Iris pigment epithelial cell (primary cell): ENCODE results near the gene RASGRP4.
"Not testable (repeated sequence)": the region's sequence is repeated elsewhere in the genome, so short reads cannot be mapped to it uniquely, and the experiment has no call there.

ENCODE experiments used
- DNase-seq: peaks from one replicate; pipeline ENCODE4 v3.0.0-alpha.2; 2011; ENCODE audit warnings: low read depth

RASGRP4 gene

GRCh38 chr19:38425810-38426466, at the start of gene RASGRP4:
Gene RASGRP4, minus strand, starts transcription at chr19:38426219. Its CDS starts 128 bp downstream, at chr19:38426091.
- no peak for DNase-seq

- no peak for DNase-seq
These were observed 49.2 kb upstream of the RASGRP4 start for GRCh38 chr19:38475176-38475575.

- DNase-seq, result no peak
These were observed 47.2 kb upstream of the RASGRP4 start for GRCh38 chr19:38473201-38473600.

GRCh38 chr19:38472725-38473124, 46.7 kb upstream of the RASGRP4 start:
- DNase-seq, result not testable (repeated sequence)

- no peak for DNase-seq
These were observed 44.9 kb upstream of the RASGRP4 start for GRCh38 chr19:38470788-38471480.

- DNase-seq, result no peak
These were observed 43.1 kb upstream of the RASGRP4 start for GRCh38 chr19:38469151-38469550.

GRCh38 chr19:38467541-38468525, 41.8 kb upstream of the RASGRP4 start:
- no peak for DNase-seq

- DNase-seq, result no peak
These were observed 40.0 kb upstream of the RASGRP4 start for GRCh38 chr19:38466050-38466449.

GRCh38 chr19:38464421-38465082, 38.5 kb upstream of the RASGRP4 start:
- no peak for DNase-seq

GRCh38 chr19:38463365-38463764, 37.3 kb upstream of the RASGRP4 start:
- no peak for DNase-seq

GRCh38 chr19:38458991-38459390, 33.0 kb upstream of the RASGRP4 start:
- no peak for DNase-seq

- no peak for DNase-seq
These were observed 31.8 kb upstream of the RASGRP4 start for GRCh38 chr19:38457690-38458405.

GRCh38 chr19:38457202-38457601, 31.2 kb upstream of the RASGRP4 start:
- no peak for DNase-seq

- DNase-seq, result peak; percentile 5
These were observed 29.0 kb upstream of the RASGRP4 start for GRCh38 chr19:38455031-38455430.

- no peak for DNase-seq
These were observed 27.6 kb upstream of the RASGRP4 start for GRCh38 chr19:38453596-38453995.

GRCh38 chr19:38452430-38453366, 26.7 kb upstream of the RASGRP4 start:
- DNase-seq, result no peak

- no peak for DNase-seq
These were observed 25.6 kb upstream of the RASGRP4 start for GRCh38 chr19:38451629-38452028.

GRCh38 chr19:38451036-38451435, 25.0 kb upstream of the RASGRP4 start:
- no peak for DNase-seq

GRCh38 chr19:38449518-38449917, 23.5 kb upstream of the RASGRP4 start:
- no peak for DNase-seq

- DNase-seq, result no peak
These were observed 22.2 kb upstream of the RASGRP4 start for GRCh38 chr19:38448225-38448624.
